GM12878 (cell line): ENCODE data around the gene RNF13. TPM values are rescaled to one million over a fixed set of nuclear protein-coding genes. Genes with fewer than 3 reads are reported as not detected.

ENCODE experiments used
- ATAC-seq: fragments of 200-7000 bp; cut with Tn5 transposase; 3 replicates; pipeline ENCODE4 v1.9.1; 2020; ENCODE audit warnings: mild to moderate bottlenecking, moderate library complexity
- BruUV-seq: library from RNA; stranded (reverse); fragments of 400-500 nt; replicated peaks from 2 replicates; lab custom pipeline; 2021; lab: Mats Ljungman, UMichigan
- CTCF ChIA-PET: fragments of 300-600 bp; sonication (Branson Sonifier 250); formaldehyde crosslinking; extraction: SDS; loops from one replicate; lab custom pipeline; 2021; ENCODE audit warnings: inconsistent platforms; lab: Yijun Ruan, JAX
- POLR2A ChIA-PET: fragments of 350-600 bp; formaldehyde crosslinking; extraction: SDS; loops from one replicate; lab custom pipeline; 2021; ENCODE audit warnings: inconsistent platforms; lab: Charles Lee
- RAD21 ChIA-PET: fragments of 300-600 bp; sonication (Branson Sonifier 250); formaldehyde crosslinking; loops from one replicate; lab custom pipeline; 2023; ENCODE audit warnings: antibody characterized with exemption; ENCODE audit not compliant: unreplicated experiment; lab: Charles Lee
- SMC1A ChIA-PET: fragments of 300-600 bp; sonication (Branson Sonifier 250); formaldehyde crosslinking; loops from one replicate; lab custom pipeline; 2023; ENCODE audit not compliant: unreplicated experiment, uncharacterized antibody; lab: Charles Lee
- DNase-seq: peaks from one replicate; pipeline ENCODE4 v3.0.0-alpha.2; 2011; ENCODE audit warnings: low read depth, low spot score
- FAIRE-seq: peaks from 3 replicates; lab custom pipeline; 2011; peaks lifted over from hg19 to GRCh38; lab: Jason Lieb, UNC
- H2AFZ ChIP-seq: 2 replicates; pipeline ENCODE4 v1.6.0; 2011; ENCODE audit warnings: low read depth, low read length, control low read depth; ENCODE audit not compliant: control insufficient read depth
- H3K27ac ChIP-seq: 2 replicates; pipeline ENCODE4 v1.5.1; 2011; ENCODE audit warnings: control low read depth; ENCODE audit not compliant: control insufficient read depth, insufficient read depth
- H3K27me3 ChIP-seq, 2 experiments: replicated peaks in 1 of 2; 2 replicates each; pipeline versions ENCODE4 v1.6.0 to v1.6.1; 2011; ENCODE audit warnings: low read length in 1 of 2; ENCODE audit not compliant: control insufficient read depth in 2 of 2, insufficient read depth in 2 of 2
- H3K36me3 ChIP-seq, 2 experiments: 2 replicates each; pipeline ENCODE4 v1.5.1; 2011; ENCODE audit warnings: low read length in 1 of 2; ENCODE audit not compliant: control insufficient read depth in 2 of 2, insufficient read depth in 2 of 2
- H3K4me1 ChIP-seq: 2 replicates; pipeline ENCODE4 v1.6.1; 2011; ENCODE audit warnings: mild to moderate bottlenecking, low read length, moderate library complexity, mixed read lengths; ENCODE audit not compliant: control insufficient read depth, insufficient read depth
- H3K4me2 ChIP-seq: 2 replicates; pipeline ENCODE4 v1.6.0; 2011; ENCODE audit warnings: control low read depth; ENCODE audit not compliant: control insufficient read depth, insufficient read depth
- H3K4me3 ChIP-seq: fragments of 200-600 bp; sonication (generic); 2 replicates; pipeline ENCODE4 v1.5.1; 2016
- H3K79me2 ChIP-seq: 2 replicates; pipeline ENCODE4 v1.6.0; 2011; ENCODE audit warnings: low read length; ENCODE audit not compliant: control insufficient read depth, insufficient read depth
- H3K9ac ChIP-seq: 2 replicates; pipeline ENCODE4 v1.8.0; 2011; ENCODE audit warnings: low read length, control low read depth, mixed read lengths; ENCODE audit not compliant: control insufficient read depth, insufficient read depth
- H3K9me3 ChIP-seq: replicated peaks from 3 replicates; pipeline ENCODE4 v1.5.1; 2011; ENCODE audit warnings: mild to moderate bottlenecking, low read length; ENCODE audit not compliant: control insufficient read depth, insufficient read depth
- H4K20me1 ChIP-seq: 2 replicates; pipeline ENCODE4 v1.6.0; 2011; ENCODE audit not compliant: control insufficient read depth, insufficient read depth
- ATF2 ChIP-seq: IDR thresholded peaks from 2 replicates; pipeline ENCODE4 v1.6.1; 2012; ENCODE audit warnings: low read length, inconsistent platforms
- CHD2 ChIP-seq: IDR thresholded peaks from 2 replicates; pipeline ENCODE4 v1.6.1; 2011; ENCODE audit warnings: low read depth, low read length, improper control_type of control experiment, borderline replicate concordance
- CREB1 ChIP-seq: IDR thresholded peaks from 2 replicates; pipeline ENCODE4 v1.6.1; 2012; ENCODE audit warnings: low read depth, mild to moderate bottlenecking, inconsistent platforms
- IKZF2 ChIP-seq, 2 experiments: fragments of 450-650 bp; IDR thresholded peaks; 2 replicates each; pipeline ENCODE4 v1.6.1; 2017; ENCODE audit warnings: mild to moderate bottlenecking in 2 of 2, moderate library complexity in 2 of 2
- MEF2B ChIP-seq: fragments of 450-650 bp; IDR thresholded peaks from 2 replicates; pipeline ENCODE4 v1.6.1; 2018; ENCODE audit warnings: mild to moderate bottlenecking, moderate library complexity; ENCODE audit not compliant: partially characterized antibody, poor library complexity, severe bottlenecking
- MTA3 ChIP-seq: IDR thresholded peaks from 2 replicates; pipeline ENCODE4 v1.6.1; 2012; ENCODE audit warnings: low read length, inconsistent platforms, borderline replicate concordance
- PRDM15 ChIP-seq: fragments of 450-650 bp; formaldehyde crosslinking; IDR thresholded peaks from 2 replicates; pipeline ENCODE4 v1.4.0; 2020; ENCODE audit warnings: mild to moderate bottlenecking, moderate library complexity
- RELA ChIP-seq: fragments of 450-650 bp; IDR thresholded peaks from 2 replicates; pipeline ENCODE4 v1.8.0; 2014; ENCODE audit warnings: borderline replicate concordance; ENCODE audit not compliant: partially characterized antibody
- REST ChIP-seq: IDR thresholded peaks from 2 replicates; pipeline ENCODE4 v1.6.1; 2012; ENCODE audit warnings: mild to moderate bottlenecking, low read depth, low read length
- TCF7 ChIP-seq: IDR thresholded peaks from 2 replicates; pipeline ENCODE4 v1.6.1; 2014; ENCODE audit warnings: antibody characterized with exemption, borderline replicate concordance
- YY1 ChIP-seq: IDR thresholded peaks from 2 replicates; pipeline ENCODE4 v1.6.1; 2011; ENCODE audit warnings: low read depth, mild to moderate bottlenecking, low read length
- ZBTB11 ChIP-seq: fragments of 450-650 bp; formaldehyde crosslinking; IDR thresholded peaks from 2 replicates; pipeline ENCODE4 v1.5.0; 2022; ENCODE audit warnings: mild to moderate bottlenecking, missing genetic modification characterization
- ZNF24 ChIP-seq: fragments of 450-650 bp; IDR thresholded peaks from 2 replicates; pipeline ENCODE4 v1.6.1; 2017; ENCODE audit warnings: antibody characterized with exemption, mild to moderate bottlenecking
- WGBS: methylation state at CpG from one replicate; pipeline ENCODE4 v1.1.6; 2016; ENCODE audit warnings: low lambda C conversion rate; ENCODE audit not compliant: insufficient replicate concordance, insufficient coverage; ENCODE audit errors: missing lambda C conversion rate; 5-methylcytosine and 5-hydroxymethylcytosine counted together
- in situ Hi-C: fragments of 300-500 bp; cut with MboI; formaldehyde crosslinking; loops from 9 replicates; pipeline ENCODE4 v1.14.3; 2018; ENCODE audit warnings: mixed read lengths
- intact Hi-C: fragments of 100-400 bp; cut with micrococcal nuclease; formaldehyde crosslinking; loops from one replicate; pipeline ENCODE4 v1.14.2; 2022; ENCODE audit not compliant: unreplicated experiment
- polyA plus RNA-seq, 11 experiments: library from polyadenylated mRNA; depleted of rRNA in 4 of 11; unstranded in 6 of 11; stranded (reverse) in 5 of 11; fragments of >200 nt; fragmentation: Nextera tagmentation in 4 of 11; fragmentation: Illumina TruSeq in 1 of 11; extraction: Ambion mirVana in 4 of 11; extraction: Trizol in 1 of 11; gene quantifications; 1 replicate in 1 of 11; 2 replicates in 10 of 11; pipeline versions ENCODE4 v1.2.1 to v1.2.3, GENCODE V29; 2011 to 2016; ENCODE audit warnings: inconsistent platforms in 2 of 11, missing spikeins in 2 of 11, low read depth in 1 of 11
- total RNA-seq, 4 experiments: library from RNA; depleted of rRNA in 3 of 4; stranded (reverse); fragments of >200 nt in 3 of 4; fragmentation: Illumina TruSeq in 1 of 4; extraction: Trizol in 1 of 4; gene quantifications; 2 replicates each; pipeline versions ENCODE4 v1.2.1 to v1.2.3, GENCODE V29; 2013 to 2021

RNF13 gene
- total and polyA plus RNA-seq, 10 of the 15 experiments (the other 5 are each of a cell fraction or from before 2014, with no cell fraction given), result 18.9 to 73.4 (median 36.7) TPM

- WGBS, result 76% methylated on average over 5 of the region's 5 CpGs
- no peaks in the 10 kb centered on the region for H3K36me3 ChIP-seq
- H3K4me2 ChIP-seq, result no peak overlapping the region
- SMC1A ChIA-PET, result interaction anchor here (0.6 kb wide), 1 partner anchor 30 kb away, joined by 3 read pairs; no protein-coding TSS in a partner anchor
- in situ Hi-C loops, result no loop called here
- H3K27me3 ChIP-seq, result no peaks in the 10 kb centered on the region
- ATAC-seq (no peak), FAIRE-seq (no peak), DNase-seq (no peak)
- intact Hi-C loops, result no loop called here
- POLR2A ChIA-PET, result no interaction called here
- no TSS peak for BruUV-seq
- no peaks in the 10 kb centered on the region for H3K4me1 ChIP-seq
- H3K27ac ChIP-seq, result no peak overlapping the region
- CTCF ChIA-PET, result interaction anchor here (0.5 to 1.1 kb wide), 3 partner anchors 35 to 79 kb away, joined by 3 to 4 read pairs (median 3); no protein-coding TSS in a partner anchor
- H3K9me3 ChIP-seq, result no peaks in the 10 kb centered on the region
- no peak overlapping the region for H3K4me3 ChIP-seq
- no peak overlapping the region for H3K9ac ChIP-seq
- H4K20me1 ChIP-seq, result no peaks in the 10 kb centered on the region
- H3K79me2 ChIP-seq, result no peaks in the 10 kb centered on the region
- RAD21 ChIA-PET, result no interaction called here
- no peak overlapping the region for H2AFZ ChIP-seq
- no peak for TF ChIP-seq IKZF2 (IDR thresholded peaks at IDR 0.05)
- TF ChIP-seq YY1, result no peak
- no peak for TF ChIP-seq RELA
- TF ChIP-seq MEF2B, result no peak
- no peak for TF ChIP-seq CHD2
- TF ChIP-seq ZNF24, result no peak
- TF ChIP-seq CREB1, result no peak
- no peak for TF ChIP-seq REST
- no peak for TF ChIP-seq ZBTB11 (CRISPR knock-in tag)
- TF ChIP-seq TCF7, result no peak
- no peak for TF ChIP-seq ATF2
- no peak for TF ChIP-seq PRDM15 (CRISPR knock-in tag)
- TF ChIP-seq MTA3, result no peak
Observed at GRCh38 chr3:149801639-149802038, 11.4 kb upstream of the RNF13 start.
